SK-N-MC (cell line): ENCODE measurements around the gene CHN1.

Experiments used
- DNase-seq: peaks from one replicate; pipeline ENCODE4 v3.0.0-alpha.2; 2011; ENCODE audit warnings: low read depth, low spot score
- H3K27ac ChIP-seq: fragments of 200-600 bp; sonication (generic); 2 replicates; pipeline ENCODE4 v1.5.1; 2016; ENCODE audit warnings: mixed run types
- H3K36me3 ChIP-seq: fragments of 200-600 bp; sonication (generic); 2 replicates; pipeline ENCODE4 v1.6.1; 2017; ENCODE audit warnings: antibody characterized with exemption, low read length, mixed read lengths; ENCODE audit not compliant: insufficient read depth
- H3K4me3 ChIP-seq: fragments of 200-600 bp; sonication (generic); 2 replicates; pipeline ENCODE4 v1.5.1; 2016
- H3K9ac ChIP-seq: fragments of 200-600 bp; sonication (generic); 2 replicates; pipeline ENCODE4 v1.8.0; 2017; ENCODE audit warnings: mixed run types, mixed read lengths; ENCODE audit not compliant: insufficient read length
- H3K9me3 ChIP-seq: fragments of 200-600 bp; sonication (generic); 2 replicates; pipeline ENCODE4 v1.6.1; 2017; ENCODE audit warnings: low read depth, mild to moderate bottlenecking, antibody characterized with exemption, low read length, moderate library complexity, mixed read lengths
- EZH2 ChIP-seq: fragments of 200-600 bp; sonication (generic); IDR thresholded peaks from one replicate; pipeline ENCODE4 v1.6.1; 2017; ENCODE audit warnings: antibody characterized with exemption
- FOXP2 ChIP-seq: optimal IDR thresholded peaks from 2 replicates; pipeline ENCODE3; 2011; ENCODE audit warnings: mild to moderate bottlenecking, moderate library complexity; ENCODE audit not compliant: insufficient read depth; ENCODE audit errors: extremely low read length, control extremely low read depth
- POLR2AphosphoS5 ChIP-seq: IDR thresholded peaks from 2 replicates; pipeline ENCODE4 v1.6.1; 2012; ENCODE audit warnings: mild to moderate bottlenecking, low read depth, low read length, borderline replicate concordance

CHN1 gene

GRCh38 chr2:175035806-175036205, 30.6 kb upstream of the CHN1 start:
- no peak for DNase-seq
- H3K27ac ChIP-seq: no peak overlapping the region
- H3K36me3 ChIP-seq: no peaks in the 10 kb centered on the region
- H3K9ac ChIP-seq: no peak overlapping the region
- no peak overlapping the region for H3K4me3 ChIP-seq
- TF ChIP-seq POLR2AphosphoS5 (no peak), FOXP2 (no peak), EZH2 (no peak)
- no peaks in the 10 kb centered on the region for H3K9me3 ChIP-seq

DNA sequence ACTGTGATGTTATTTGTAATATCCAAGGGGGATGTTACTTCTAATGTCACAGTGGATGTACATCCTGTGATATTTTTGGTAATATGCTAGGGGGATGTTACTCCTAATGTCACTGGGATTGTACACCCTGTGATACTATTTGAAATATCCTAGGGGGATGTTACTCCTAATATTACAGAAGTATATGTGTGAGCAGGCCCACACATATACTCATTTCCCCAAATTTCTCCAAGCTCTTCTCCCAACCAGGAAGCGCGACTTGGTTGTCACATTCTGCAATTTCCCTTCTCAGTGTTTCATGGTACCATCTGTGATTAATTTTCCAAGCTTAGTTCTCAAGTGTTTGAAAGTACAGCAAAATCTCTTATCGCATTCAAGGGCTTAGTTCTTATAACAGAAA, 29.5 kb upstream of the CHN1 start:
- DNase-seq: no peak
- no peak overlapping the region for H3K9ac ChIP-seq
- no peak overlapping the region for H3K4me3 ChIP-seq
- H3K27ac ChIP-seq: no peak overlapping the region
- no peaks in the 10 kb centered on the region for H3K9me3 ChIP-seq
- no peak for TF ChIP-seq POLR2AphosphoS5
- no peak for TF ChIP-seq FOXP2
- no peak for TF ChIP-seq EZH2
- no peaks in the 10 kb centered on the region for H3K36me3 ChIP-seq

DNA sequence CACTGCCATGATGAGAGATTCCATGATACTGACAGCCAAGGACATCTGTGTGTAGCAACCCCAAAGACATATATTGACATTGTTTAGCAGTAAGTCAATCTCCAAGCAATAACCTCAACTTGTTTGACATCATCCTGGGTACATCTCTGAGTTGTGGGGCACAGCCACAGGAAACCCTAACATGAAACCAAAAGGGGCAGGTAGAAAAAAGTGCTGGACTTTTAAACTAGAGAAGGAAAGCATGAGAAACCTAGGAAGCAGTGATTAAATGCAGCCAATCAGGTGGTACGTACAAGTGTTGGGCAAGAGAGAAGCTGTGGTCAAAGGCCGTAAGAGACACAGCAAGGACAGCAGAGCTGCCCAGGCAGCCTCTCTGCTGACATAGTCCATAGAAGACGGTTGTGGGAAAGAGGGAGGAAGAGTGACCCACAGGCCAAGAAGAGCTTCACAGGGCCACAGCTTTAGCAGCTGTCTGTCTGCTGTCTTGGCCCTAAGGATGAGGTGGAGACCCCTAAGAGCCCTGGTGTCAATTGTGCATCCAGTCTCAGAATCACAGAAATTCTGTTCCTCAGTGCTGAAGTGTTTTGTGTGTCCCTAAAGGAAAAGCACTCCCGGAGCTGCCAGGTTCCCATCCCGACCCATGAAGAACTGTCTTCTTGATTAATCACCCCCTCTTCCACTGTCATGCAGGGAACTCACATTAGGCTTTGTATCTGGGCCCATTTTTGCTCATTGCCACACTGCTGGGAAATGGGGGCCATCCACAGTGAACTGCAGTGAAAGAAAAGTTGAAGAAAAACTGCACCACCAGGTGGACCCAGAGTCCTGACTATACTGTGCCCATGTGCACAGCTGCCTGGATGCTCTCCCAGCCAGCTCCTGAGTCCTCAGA, 25.4 kb upstream of the CHN1 start:
- Histone ChIP-seq H3K9me3 (no peaks in the 10 kb centered on the region), H3K9ac (no peak overlapping the region), H3K27ac (no peak overlapping the region), H3K36me3 (no peaks in the 10 kb centered on the region), H3K4me3 (no peak overlapping the region)
- no peak for DNase-seq
- TF ChIP-seq FOXP2: no peak
- TF ChIP-seq EZH2: no peak
- TF ChIP-seq POLR2AphosphoS5: no peak

- no peak for TF ChIP-seq EZH2
- no peak for TF ChIP-seq FOXP2
- H3K9ac ChIP-seq: no peak overlapping the region
These were observed 22.6 kb upstream of the CHN1 start for GRCh38 chr2:175027755-175028154.

GRCh38 chr2:175026385-175026784, 21.2 kb upstream of the CHN1 start:
- Histone ChIP-seq H3K36me3 (no peaks in the 10 kb centered on the region), H3K9ac (no peak overlapping the region), H3K9me3 (no peaks in the 10 kb centered on the region), H3K4me3 (no peak overlapping the region), H3K27ac (no peak overlapping the region)
- TF ChIP-seq FOXP2 (no peak), EZH2 (no peak), POLR2AphosphoS5 (no peak)
- DNase-seq: no peak

More at GRCh38 chr2:175027755-175028154, 22.6 kb upstream of the CHN1 start:
- no peak for DNase-seq
- no peak overlapping the region for H3K4me3 ChIP-seq
- H3K27ac ChIP-seq: no peak overlapping the region
- no peaks in the 10 kb centered on the region for H3K9me3 ChIP-seq
- H3K36me3 ChIP-seq: no peaks in the 10 kb centered on the region

DNA sequence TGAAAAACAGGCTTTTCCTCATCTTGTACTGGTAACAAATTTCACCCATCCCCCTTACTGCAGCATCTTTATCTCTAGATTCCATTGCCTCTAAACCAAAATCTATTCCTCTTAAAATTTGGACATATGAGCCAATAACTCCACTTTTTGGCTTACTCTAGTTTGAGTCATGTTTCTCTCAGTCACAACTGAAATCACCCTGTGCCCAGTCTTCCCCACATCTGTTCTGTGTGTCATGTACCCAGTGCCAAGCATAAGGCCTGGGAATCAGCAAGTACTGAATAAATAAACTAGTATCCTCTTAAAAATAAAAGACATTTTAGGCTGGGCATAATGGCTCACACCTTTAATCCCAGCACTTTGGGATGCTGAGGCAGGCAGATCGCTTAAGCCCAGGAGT, 20.8 kb upstream of the CHN1 start:
- H3K27ac ChIP-seq: no peak overlapping the region
- H3K36me3 ChIP-seq: no peaks in the 10 kb centered on the region
- H3K4me3 ChIP-seq: no peak overlapping the region
- no peaks in the 10 kb centered on the region for H3K9me3 ChIP-seq
- DNase-seq: no peak
- H3K9ac ChIP-seq: no peak overlapping the region
- TF ChIP-seq EZH2 (no peak), POLR2AphosphoS5 (no peak), FOXP2 (no peak)

GRCh38 chr2:175025233-175025632, 20.1 kb upstream of the CHN1 start:
- DNase-seq: no peak
- no peak overlapping the region for H3K4me3 ChIP-seq
- no peaks in the 10 kb centered on the region for H3K36me3 ChIP-seq
- TF ChIP-seq EZH2 (no peak), FOXP2 (no peak), POLR2AphosphoS5 (no peak)
- no peak overlapping the region for H3K9ac ChIP-seq
- no peaks in the 10 kb centered on the region for H3K9me3 ChIP-seq
- H3K27ac ChIP-seq: no peak overlapping the region

GRCh38 chr2:175022923-175023322, 17.7 kb upstream of the CHN1 start:
- H3K9me3 ChIP-seq: no peaks in the 10 kb centered on the region
- DNase-seq: no peak
- H3K36me3 ChIP-seq: no peaks in the 10 kb centered on the region
- TF ChIP-seq FOXP2: no peak
- TF ChIP-seq EZH2: no peak
- TF ChIP-seq POLR2AphosphoS5: no peak
- H3K4me3 ChIP-seq: no peak overlapping the region
- H3K27ac ChIP-seq: no peak overlapping the region
- H3K9ac ChIP-seq: no peak overlapping the region
